GM11168 (cell line): Measurements from ENCODE around the gene WIPF3.

Experiments
- in situ Hi-C: fragments of 300-500 bp; cut with MboI; formaldehyde crosslinking; loops from one replicate; pipeline ENCODE4 v1.12.0; 2022; ENCODE audit warnings: low sequenced_read_pairs; ENCODE audit not compliant: unreplicated experiment

The WIPF3 gene

DNA sequence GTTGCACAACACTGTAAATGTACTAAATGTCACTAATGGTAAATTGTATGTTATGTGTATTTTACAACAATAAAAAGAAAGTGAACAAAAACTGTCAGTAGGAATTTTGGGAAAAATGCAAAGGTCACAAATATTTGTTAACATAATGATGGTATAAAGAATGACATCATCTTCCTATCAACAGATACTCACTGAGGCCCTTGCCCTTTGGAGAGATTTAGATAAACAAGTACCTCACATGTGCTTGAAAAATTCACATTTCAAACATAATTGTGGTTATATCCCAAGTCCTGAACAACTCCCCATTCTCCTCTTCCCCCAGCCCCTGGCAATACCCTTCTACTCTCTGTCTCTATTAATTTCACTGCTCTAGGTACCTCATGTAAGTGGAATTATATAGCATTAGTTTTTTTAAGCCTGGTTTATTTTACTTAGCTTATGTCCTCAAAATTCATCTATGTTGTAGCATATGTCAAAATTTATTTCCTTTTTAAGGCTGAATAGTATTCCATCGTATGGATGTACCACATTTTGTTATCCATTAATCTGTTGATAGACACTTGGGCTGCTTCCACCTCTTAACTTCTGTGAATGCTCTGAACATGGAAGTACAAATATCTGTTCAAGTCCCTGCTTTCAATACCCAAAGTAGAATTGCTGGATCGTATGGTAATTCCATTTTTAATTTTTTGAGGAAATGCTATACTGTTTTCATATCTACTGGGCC is 90.5 kb downstream of the WIPF3 start:
- in situ Hi-C loops, result no loop called here

DNA sequence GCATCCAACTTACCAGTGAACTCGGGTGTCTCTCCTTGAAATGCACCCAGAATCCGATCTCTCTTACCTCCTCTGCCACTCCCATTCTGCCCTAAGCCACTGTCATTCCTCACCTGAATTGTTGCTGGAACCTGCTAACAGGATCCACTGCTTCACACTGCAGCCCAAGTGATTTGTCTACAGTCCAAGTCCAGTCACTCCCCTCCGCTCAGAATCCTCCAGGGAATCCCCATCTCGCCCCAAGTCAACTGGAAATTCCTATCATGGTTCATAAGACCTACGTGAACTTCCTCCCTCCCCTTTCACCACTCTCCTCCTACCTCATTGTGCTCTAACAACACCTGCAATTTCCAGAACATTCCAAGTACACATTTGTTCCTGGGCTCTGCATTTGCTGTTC is 92.0 kb downstream of the WIPF3 start:
- in situ Hi-C loops, result no loop called here

DNA sequence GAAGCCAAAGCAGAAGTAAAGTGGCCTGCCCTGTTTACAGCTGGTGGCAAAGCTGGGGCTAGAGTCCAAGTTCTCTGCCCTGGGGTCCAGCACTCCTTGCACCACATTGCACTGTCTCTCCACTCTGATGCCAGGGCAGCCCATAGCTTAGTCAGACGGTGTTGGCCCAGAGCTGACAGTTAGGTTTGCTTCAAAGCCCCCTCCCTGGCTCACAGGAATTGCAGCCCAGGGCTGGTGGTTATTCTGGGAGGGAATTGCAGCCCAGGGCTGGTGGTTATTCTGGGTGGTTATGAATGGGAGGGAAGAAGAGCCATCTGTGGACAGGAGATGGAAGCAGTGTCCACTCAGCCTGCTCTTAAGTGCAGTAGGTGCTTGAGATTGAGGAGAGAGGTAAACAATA is 94.4 kb downstream of the WIPF3 start:
- in situ Hi-C loops, result no loop called here

DNA sequence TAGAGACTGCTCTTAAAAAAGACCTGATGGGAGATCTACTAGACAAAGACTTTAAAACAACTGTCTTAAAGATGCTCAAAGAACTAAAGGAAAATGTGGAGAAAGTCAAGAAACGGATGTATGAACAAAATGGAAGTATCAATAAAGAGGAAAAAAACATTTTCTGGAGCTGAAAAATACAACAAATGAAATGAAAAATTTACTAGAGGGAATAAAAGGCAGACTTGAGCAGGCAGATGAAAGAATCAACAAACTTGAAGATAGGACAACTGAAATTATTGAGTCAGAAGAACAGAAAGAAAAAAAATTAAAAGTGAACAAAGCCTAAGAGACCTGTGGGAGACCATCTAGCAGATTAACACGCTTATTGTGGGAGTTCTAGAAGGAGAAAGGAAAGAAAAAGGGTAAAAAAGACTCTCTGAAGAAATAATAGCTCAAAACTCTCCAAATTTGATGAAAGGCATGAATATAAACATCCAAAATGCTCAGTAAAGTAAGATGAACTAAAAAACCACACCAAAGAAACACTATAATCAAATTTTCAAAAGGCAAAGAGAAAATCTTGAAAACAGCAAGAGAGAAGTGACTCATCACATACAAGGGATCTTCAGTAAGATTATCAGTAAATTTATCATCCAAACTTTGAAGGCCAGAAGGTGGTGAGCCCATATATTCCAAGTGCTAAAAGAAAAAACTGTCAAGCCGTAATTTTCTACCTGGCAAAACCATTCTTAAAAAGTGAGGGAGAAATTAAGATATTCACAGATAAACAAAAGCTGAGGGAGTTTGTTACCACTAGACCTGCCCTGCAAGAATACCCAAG is 100.1 kb downstream of the WIPF3 start:
- in situ Hi-C loops, result no loop called here

DNA sequence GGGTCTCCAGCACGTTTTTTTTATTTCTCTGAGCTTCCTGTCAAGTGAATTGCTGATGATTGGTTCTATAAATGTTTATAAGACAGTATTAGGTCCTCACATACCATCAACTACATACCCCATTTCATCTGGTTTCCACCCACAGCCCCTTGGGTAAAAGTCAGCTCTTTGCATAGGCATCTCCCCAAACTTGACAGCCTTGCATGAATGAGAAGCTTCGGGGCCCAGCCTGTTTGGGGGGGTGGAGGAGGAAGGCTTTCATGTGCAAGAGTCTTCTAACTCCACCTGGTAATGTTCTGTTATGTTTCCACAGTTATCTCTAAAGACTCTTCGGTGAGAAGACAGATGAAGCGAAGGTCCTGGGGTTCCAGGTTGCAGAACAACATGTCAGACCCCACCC is 107.9 kb downstream of the WIPF3 start:
- in situ Hi-C loops, result no loop called here

DNA sequence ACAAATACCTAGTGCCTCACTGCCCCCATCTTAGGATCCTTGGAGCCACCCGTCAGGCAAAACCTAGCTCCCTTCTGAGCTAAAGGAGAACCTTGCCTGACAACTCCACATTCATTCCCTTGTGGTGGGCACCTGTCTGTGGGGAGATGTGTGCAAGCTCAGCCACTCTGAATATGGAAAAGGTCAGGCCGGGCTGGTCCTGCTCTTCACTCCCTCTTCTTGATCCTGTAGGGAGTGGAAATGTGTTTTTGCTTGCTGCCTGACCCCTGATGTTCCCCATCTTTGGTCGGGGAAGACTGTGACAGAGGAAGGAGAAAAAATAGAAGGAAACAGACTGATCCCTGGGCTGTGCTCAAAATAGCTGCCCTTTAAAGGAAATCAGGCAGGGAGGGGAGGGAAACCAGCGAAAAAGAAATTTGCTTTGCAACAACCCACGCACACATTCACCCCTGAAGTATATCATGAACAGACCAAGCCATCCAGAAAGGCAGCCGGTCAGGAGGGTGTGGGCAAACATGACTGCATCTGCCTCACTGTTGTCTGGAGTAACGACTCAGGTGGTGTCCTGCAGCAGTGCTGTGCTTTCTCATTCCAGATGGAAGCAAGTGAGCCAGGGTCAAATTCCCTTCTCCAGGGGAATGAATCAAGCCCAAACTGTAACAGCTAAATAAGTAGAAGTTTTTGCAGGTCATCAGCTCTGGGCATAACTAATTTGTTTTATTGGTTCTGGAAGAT is 109.3 kb downstream of the WIPF3 start:
- in situ Hi-C loops, result no loop called here

DNA sequence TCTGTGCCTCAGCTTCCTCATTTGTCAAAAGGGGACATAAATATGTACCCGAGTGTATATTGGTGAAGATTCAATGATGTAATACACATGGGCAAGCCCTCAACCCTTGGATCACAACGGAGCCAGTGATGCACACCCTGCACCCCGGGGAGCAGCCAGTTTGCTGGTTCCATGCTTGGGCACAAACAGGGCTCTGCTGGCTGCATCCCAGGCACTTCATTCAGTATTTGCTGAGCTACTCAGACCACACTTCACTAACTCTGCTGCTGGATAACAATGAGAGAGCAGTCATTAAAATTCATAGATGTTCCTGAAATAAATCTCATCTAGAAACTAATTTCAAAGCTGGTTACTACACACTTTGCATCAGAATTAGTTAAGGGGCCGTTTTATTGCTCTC is 111.3 kb downstream of the WIPF3 start:
- in situ Hi-C loops, result no loop called here

DNA sequence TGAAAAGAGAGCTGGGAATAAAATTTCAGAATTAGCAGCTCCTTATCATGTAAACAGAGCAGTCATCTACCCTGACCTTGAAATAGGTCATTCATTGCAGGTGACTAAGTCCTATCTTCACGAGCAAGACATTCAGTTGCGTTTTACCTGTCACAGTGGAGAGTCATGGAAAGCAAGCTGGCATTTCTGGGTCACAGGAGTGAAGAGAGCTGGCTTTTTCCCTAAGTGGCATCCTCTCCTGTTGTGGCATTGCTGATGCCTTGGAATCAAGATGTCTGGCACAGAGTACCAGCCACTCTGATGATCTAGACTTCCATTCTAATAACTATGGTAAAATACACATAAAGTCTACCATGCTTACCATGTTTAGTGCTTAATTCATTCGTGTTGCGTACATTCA is 112.5 kb downstream of the WIPF3 start:
- in situ Hi-C loops, result no loop called here

DNA sequence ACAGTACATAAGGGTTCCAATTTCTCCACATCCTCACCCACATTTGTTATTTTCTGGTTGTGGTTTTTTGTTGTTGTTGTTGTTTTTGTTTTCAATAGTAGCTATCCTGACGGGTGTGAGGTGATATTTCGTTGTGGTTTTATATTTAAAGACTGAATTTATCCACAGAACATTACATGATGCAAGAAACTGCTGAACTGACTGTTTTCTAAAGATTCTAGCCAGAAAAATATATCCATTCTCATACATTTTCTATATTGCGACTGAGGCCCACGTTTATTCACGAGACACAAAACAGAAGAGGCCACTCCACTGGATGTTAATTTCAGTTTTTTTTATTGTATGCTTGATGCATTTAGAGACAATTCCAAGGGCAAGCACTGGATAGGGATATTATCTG is 113.5 kb downstream of the WIPF3 start:
- in situ Hi-C loops, result no loop called here

DNA sequence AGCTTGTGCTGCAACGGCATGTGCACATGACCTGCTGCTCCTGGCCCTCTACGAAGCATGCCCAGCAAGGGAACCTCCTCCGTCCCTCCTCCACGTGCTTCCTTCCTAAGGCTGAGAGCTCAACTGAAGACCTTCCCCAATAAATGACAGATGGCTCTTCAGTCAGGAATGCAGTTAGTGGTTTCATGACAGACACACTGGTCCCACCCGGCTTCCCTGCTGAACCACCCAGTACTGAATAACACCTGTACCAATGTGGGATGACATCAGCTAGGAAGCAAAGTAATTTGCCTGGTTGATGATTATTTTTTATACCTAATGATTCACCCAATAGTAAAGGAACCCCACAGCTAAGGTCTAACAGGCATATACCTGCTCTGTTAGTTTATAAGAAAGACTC is 114.2 kb downstream of the WIPF3 start:
- in situ Hi-C loops, result no loop called here

DNA sequence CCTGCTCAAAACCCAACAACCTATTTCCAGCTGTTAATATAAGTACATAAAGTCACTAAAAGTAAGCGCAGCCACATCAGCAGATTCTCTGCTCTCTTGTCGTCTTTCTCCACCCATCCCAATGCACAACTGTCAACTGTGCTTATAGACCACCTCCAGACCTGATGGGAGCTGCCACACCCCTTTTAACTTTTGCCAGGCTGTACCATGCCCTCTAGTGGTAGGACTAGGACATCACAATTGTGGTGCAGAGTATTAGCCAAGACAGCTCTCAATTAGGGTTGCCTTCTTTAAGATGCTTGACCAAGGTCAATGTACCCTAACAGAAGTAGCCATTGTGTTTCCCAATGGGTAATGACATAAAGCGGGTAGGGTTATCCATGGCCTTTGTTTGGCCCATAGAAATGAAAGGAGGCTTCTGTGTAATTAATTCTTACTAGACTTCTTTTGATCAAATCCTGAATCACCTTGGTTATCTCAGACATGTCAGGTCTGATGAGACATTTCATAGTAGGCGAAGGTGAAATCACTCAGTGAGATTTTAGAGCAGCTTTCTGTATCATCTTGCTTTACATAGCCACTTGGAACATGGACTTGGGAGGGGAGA is 115.2 kb downstream of the WIPF3 start:
- in situ Hi-C loops, result no loop called here

DNA sequence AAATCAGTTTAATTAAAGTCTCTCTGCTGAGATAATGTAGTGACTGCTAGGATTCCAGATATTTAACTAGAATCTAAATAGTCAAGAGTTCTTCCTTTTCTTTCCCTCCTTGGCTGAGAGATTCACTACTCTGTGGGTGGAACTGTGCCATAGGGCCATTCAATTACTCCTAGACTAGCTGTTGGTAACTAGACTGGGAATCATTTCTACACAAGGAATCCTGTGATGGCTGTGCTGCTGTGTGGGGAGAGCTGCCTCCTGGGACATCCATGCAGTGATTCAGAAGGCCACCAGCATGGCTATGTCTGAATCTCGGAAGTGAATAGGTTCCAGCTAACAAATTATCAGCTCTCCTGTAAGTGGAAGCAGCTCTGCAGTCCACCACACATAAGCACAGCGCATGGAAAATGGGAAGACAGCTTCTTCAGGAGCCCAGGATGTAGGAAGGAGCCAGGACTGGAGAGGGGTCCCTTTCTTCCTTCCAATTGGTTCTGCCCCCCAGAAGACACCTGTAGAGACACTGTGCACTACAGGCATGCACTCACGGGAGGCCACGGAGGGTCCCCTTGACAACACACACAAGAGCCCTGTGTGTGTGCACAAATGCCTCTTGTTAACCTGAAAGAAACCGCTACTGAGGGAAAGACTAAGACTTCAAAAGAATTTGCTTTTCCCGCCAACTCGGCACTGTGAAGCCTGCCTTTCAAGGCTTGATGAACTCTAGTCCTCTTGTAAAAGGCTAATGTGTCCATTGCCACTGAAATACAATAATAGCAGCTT is 116.8 kb downstream of the WIPF3 start:
- in situ Hi-C loops, result no loop called here

DNA sequence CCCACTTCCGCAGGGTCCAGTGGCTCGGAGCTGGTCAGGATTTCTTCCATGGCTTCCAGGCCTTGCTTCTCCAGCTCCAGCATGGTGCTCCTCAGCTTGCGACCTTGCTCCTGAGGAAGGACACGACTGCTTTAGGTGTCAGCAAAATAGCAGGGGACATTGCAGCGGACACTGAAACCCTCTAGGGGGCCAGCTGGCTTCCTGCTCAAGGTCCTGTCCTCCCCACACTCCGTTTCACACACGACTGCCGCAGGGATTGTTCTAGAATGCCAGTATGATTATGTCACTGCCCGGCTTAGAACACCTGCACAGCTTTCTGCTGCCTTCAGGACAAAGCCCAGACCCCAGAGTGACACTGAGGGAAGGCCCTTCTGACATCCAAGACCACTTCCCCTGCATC is 117.7 kb downstream of the WIPF3 start:
- in situ Hi-C loops, result no loop called here

DNA sequence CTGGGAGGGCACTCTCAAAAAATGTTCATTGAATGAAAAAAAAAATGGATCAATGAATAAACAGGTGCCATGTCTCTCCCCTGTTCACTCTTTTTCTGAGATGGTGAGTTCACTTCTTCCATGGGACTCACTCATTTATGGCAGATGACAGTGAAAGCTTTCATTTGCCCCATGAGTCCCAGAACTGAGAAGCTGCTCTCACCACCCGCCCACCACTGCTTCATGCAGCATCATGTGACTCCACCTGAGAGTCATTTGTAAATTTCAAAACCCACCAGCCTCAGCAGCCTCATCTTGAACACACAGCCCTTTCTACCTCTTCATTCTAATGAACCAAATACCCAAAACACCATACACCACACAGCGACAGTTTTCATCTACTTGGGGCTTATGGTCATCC is 118.4 kb downstream of the WIPF3 start:
- in situ Hi-C loops, result no loop called here

DNA sequence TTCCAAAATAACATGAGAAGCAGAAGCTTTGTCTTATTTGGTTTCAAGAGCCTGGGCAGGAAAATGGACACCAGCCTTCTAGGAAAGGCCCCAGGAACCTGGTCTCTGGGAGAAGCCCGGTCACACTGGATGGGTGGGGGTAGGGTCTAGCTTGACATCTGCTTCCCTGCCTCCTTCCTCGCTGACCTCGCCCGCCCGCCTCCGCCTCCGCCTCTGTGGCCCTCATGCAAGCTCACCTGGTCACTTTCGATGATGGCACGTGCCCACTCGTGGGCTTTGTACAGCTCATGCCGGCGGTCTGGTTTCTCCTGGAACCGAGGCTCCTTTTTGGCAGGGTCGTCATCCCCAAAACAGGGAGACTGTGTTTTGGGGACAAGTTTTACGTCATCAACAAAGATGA is 119.9 kb downstream of the WIPF3 start:
- in situ Hi-C loops, result no loop called here

DNA sequence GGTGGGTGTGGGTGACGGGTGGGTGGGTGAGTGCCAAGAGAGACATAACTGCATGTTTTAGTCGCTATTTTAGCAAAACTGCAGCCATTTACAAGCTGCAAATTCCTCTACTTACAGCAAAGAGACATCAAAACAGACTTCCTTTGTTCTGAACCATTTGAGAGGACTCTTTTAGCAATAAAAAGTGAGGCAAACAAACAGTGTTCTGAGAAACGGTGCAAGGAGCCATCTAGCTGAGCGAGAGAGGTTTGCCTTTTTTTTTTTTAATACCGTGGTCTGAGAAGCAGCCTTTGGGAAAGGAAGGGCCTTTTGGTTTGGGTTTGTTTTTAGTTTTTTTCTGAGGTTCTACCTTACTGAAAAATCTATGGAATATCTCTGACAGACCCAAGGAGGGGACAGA is 120.4 kb downstream of the WIPF3 start:
- in situ Hi-C loops, result no loop called here

DNA sequence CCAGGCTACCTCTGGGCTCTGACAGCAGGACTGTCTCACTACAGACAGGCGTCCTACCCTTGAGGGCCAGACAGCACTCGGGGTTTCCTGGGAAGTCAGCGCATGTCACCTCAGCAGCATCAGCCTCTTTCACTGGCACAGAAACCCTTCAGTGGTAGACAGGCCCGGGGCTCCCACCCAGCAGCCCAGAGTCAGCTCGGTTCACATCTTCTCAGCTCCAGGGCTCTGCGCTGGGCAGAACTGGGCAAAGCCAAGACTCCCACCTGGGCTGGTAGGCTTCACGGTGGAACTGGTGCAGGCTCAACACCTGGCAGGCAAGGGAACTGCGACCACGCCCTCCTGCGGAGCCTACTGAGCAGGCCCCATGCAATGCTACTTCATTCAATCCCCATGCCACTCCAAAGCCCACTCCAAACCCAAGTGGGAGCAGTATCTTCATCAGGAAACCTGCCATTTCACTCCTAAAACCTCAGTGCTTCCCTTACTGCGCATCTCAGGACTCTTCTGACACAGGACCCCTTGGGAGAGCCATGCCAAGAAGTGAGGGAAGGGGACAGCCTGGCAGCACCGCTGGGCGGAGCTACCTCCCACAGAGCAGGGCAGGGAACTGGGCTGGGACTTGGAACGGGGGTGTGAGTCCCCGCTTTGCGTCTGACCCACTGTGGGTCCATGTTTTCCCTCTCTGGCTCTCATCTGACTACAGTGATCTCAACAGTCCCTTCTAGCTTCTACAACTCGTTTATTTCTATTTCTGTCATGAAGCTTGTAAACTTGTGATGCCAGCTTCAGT is 122.9 kb downstream of the WIPF3 start:
- in situ Hi-C loops, result no loop called here

DNA sequence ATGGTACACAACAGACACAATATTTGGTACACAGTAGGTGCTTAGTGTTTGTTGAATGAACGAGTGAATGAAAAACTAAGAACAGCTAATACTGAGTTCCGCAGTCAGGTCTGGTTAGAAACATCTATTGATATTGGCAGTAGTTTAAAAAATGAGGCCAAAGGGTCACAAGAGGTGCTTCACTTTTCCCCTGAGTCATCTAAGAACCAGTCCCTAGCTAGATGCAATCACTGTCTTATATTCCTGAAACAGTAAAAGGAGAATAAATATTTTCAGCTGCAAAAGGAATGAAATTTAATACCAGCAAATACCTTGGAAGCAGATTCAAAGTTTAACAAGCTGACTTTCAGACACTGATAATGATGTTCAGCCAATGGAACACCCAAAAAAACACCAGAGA is 128.8 kb downstream of the WIPF3 start:
- in situ Hi-C loops, result no loop called here

DNA sequence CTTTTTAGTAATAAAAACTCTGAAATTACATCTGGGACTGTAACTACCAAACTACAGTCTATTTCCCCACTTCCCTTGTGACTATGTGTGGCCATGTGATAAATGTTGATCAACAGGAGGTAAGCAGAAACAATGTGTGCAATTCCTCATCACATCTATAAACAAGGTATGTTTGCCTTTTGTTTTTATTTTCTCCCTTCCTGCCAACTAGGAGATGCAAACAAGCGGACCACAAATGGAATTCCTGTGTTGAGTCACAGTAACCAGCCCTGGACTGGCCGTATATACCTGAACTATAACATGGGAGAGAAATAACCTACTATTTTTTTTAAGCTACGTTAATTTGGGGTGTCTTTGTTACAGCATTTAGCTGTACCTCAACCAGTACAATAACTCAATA is 130.8 kb downstream of the WIPF3 start:
- in situ Hi-C loops, result no loop called here
